PFSK-1 (cell line): ENCODE measurements around the gene CLEC2D.

Source experiments
- FOXP2 ChIP-seq: optimal IDR thresholded peaks from 2 replicates; pipeline ENCODE3; 2011; ENCODE audit warnings: borderline replicate concordance, control low read depth, inconsistent platforms; ENCODE audit not compliant: insufficient read depth; ENCODE audit errors: extremely low read length, extremely low read depth
- POLR2AphosphoS5 ChIP-seq: IDR thresholded peaks from 2 replicates; pipeline ENCODE4 v1.6.1; 2012; ENCODE audit warnings: low read depth, mild to moderate bottlenecking, control low read depth, low read length, moderate library complexity
- SIN3A ChIP-seq: IDR thresholded peaks from 2 replicates; pipeline ENCODE4 v1.6.1; 2012; ENCODE audit warnings: mild to moderate bottlenecking, low read length, moderate library complexity, borderline replicate concordance; ENCODE audit not compliant: insufficient read depth
- TAF1 ChIP-seq: IDR thresholded peaks from 2 replicates; pipeline ENCODE4 v1.6.1; 2012; ENCODE audit warnings: low read length, control low read depth, borderline replicate concordance; ENCODE audit not compliant: insufficient read depth
- TF ChIP-seq, protein P1 (sequence below), 2 experiments: IDR thresholded peaks; 2 replicates each; pipeline versions ENCODE4 v1.6.1 to v1.8.0; 2011 to 2012; ENCODE audit warnings: low read depth in 2 of 2, low read length in 2 of 2, control low read depth in 1 of 2, inconsistent platforms in 1 of 2, mild to moderate bottlenecking in 1 of 2, moderate library complexity in 1 of 2; ENCODE audit not compliant: insufficient read depth in 1 of 2

CLEC2D gene

DNA sequence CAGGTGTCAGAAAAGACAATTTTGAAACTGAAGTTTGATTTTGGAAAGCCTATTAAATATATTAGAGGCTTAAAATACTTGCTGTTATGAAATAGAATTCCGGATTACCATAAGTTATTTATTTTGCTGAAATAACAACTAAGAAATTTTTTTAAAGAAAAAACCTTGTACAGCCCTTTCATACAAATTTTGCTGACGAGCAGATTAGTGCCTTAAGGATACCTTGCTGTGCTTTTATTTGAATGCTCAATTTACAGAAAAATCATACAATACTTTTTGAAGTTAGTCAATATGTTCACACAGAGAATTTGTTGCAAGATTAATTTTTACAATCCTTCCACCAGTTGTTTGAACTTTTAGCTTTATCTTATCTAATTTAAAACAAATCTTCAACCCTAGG lies 29.5 kb upstream of the CLEC2D start:
- no peak for TF ChIP-seq FOXP2
- no peak for TF ChIP-seq SIN3A
- TF ChIP-seq POLR2AphosphoS5: no peak
- TF ChIP-seq TAF1: no peak
- TF ChIP-seq, protein P1, sequence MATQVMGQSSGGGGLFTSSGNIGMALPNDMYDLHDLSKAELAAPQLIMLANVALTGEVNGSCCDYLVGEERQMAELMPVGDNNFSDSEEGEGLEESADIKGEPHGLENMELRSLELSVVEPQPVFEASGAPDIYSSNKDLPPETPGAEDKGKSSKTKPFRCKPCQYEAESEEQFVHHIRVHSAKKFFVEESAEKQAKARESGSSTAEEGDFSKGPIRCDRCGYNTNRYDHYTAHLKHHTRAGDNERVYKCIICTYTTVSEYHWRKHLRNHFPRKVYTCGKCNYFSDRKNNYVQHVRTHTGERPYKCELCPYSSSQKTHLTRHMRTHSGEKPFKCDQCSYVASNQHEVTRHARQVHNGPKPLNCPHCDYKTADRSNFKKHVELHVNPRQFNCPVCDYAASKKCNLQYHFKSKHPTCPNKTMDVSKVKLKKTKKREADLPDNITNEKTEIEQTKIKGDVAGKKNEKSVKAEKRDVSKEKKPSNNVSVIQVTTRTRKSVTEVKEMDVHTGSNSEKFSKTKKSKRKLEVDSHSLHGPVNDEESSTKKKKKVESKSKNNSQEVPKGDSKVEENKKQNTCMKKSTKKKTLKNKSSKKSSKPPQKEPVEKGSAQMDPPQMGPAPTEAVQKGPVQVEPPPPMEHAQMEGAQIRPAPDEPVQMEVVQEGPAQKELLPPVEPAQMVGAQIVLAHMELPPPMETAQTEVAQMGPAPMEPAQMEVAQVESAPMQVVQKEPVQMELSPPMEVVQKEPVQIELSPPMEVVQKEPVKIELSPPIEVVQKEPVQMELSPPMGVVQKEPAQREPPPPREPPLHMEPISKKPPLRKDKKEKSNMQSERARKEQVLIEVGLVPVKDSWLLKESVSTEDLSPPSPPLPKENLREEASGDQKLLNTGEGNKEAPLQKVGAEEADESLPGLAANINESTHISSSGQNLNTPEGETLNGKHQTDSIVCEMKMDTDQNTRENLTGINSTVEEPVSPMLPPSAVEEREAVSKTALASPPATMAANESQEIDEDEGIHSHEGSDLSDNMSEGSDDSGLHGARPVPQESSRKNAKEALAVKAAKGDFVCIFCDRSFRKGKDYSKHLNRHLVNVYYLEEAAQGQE (IDR thresholded peaks at IDR 0.05; ENCODE audit: insufficient read depth in 1 of 2, low read depth in 2 of 2, low read length in 2 of 2): no peak

DNA sequence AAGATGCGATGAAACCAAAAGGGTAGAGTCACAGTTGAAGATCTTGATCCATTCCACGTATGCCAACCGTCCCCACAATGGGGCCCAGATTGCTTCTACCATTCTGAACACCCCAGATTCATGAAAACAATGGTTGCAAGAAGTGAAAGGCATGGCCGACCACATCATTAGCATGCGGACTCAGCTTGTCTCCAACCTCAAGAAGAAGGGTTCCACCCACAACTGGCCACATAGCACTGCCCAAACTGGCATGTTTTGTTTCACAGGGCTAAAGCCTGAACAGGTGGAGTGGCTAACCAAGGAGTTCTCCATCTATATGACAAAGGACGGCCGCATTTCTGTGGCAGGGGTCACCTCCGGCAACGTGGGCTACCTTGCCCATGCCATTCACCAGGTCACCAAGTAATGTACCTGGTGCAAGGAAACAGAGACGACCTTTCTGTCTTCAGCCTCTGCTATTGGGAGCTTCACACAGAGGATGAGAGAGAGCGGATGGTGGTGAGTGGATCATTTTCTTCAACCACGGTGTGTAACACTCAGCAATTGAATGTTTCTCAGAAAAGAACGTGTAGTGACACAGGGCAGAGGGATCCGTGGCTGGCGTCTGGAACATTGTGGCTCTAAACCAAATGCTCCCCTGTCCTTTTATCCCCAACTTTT lies 26.8 kb upstream of the CLEC2D start:
- TF ChIP-seq TAF1 (no peak), SIN3A (no peak), POLR2AphosphoS5 (no peak), FOXP2 (no peak)
- TF ChIP-seq, protein P1 (IDR thresholded peaks at IDR 0.05; ENCODE audit: insufficient read depth in 1 of 2, low read depth in 2 of 2, low read length in 2 of 2): no peak

DNA sequence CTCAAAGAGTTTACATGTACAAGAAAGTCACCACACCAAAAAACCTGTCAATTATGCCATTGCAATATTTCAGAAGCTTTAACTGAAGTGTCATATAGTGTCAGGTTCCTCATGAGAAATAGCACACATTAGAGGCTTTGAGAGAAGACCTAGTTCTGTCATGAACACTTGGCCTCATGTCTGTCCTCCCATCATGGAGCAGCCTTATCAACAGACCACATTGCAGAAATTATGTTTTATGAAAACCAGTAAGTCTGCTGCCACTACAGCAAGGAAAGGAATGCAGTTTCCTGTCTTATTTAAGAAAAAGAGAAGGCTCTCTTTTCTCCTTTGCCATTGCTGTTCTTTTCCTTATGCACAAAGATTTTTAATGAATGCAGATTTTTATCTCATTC lies 26.2 kb upstream of the CLEC2D start:
- no peak for TF ChIP-seq POLR2AphosphoS5
- TF ChIP-seq SIN3A: no peak
- TF ChIP-seq TAF1: no peak
- TF ChIP-seq, protein P1 (IDR thresholded peaks at IDR 0.05; ENCODE audit: insufficient read depth in 1 of 2, low read depth in 2 of 2, low read length in 2 of 2): no peak
- TF ChIP-seq FOXP2: no peak

DNA sequence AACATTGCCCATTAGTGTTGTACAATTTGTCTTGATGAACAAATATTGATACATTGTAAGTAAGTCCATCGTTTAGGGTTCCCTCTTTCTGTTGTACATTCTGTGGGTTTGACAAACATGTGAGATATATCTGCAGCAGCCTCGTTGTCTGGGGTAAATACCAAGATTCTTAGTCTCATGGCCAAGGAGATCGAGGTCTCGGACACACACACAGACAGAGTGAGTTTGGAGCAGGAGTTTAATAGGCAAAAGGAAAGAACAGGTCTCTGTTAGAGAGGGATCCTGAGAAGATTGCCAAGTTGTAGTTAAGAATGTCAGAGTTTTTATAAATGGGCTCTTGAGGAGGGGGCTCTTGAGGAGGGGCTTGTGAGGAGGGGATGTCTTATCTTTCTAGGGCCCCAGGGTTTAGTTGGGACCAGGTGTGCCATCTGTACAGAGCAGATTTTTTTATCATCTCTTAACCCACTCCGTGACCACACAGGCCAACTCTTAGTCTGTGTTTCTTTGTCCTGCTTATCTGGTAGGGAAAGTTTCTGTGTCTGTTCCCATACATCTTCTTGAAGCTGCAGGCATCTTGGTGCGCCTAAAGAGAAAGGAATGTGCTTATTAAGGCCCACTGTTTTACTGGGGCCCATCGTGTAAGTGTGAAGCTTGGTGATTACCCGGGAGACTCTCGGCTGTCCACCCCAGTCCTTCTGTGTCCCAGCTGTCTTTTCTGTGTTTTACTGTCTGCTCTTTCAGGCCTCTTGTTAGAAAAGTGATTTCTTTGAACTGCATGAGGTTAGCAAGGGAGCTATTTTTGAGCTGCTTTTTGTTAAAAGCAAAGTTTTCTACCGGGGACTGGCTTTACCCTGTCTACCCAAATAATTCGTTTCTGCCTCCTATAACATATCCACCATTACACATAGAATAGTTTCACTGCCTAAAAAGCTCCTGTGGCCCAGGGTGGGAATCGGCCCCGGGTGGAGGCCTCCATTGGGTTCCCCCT lies 22.4 kb upstream of the CLEC2D start:
- no peak for TF ChIP-seq FOXP2
- TF ChIP-seq, protein P1 (IDR thresholded peaks at IDR 0.05; ENCODE audit: insufficient read depth in 1 of 2, low read depth in 2 of 2, low read length in 2 of 2): no peak
- no peak for TF ChIP-seq SIN3A
- no peak for TF ChIP-seq TAF1
